ENCODE data around the gene KAT7. TPM values are rescaled to one million over a fixed set of nuclear protein-coding genes. Genes with fewer than 3 reads are reported as not detected.

KAT7 gene
- total RNA-seq, 1 experiment from 2014 or later, result 79.5 TPM

- ChIA-PET CTCF (no interaction called here), RAD21 (ENCODE audit: low non-redundant PET in 1 of 2, low total read pairs in 2 of 2, uncharacterized antibody in 2 of 2, unreplicated experiment in 2 of 2) (no interaction called here), POLR2A (interaction anchor here (0.6 kb wide), 1 partner anchor 47 kb away, joined by 3 read pairs; no protein-coding TSS in a partner anchor)
- Histone ChIP-seq H3K9ac (ENCODE audit: low read length) (no peak overlapping the region), H3K79me2 (ENCODE audit: insufficient read depth, low read length) (no peaks in the 10 kb centered on the region), H3K4me1 (ENCODE audit: control insufficient read depth in 1 of 2, insufficient read depth in 2 of 2, low read length in 2 of 2) (no peaks in the 10 kb centered on the region), H3K4me3 (replicated peaks in 1 of 2; ENCODE audit: low read depth in 1 of 2, low read length in 2 of 2) (no peak overlapping the region), H3K36me3 (ENCODE audit: control insufficient read depth in 1 of 2, insufficient read depth in 2 of 2, low read length in 2 of 2) (no peaks in the 10 kb centered on the region), H2AFZ (ENCODE audit: low read depth, low read length, poor library complexity, severe bottlenecking) (no peak overlapping the region), H3K9me2 (ENCODE audit: insufficient read depth) (no peaks in the 10 kb centered on the region), H3K4me2 (ENCODE audit: low read length) (no peak overlapping the region), H3K27me3 (ENCODE audit: insufficient read depth, low read length) (no peaks in the 10 kb centered on the region), H4K20me1 (ENCODE audit: insufficient read depth) (no peaks in the 10 kb centered on the region), H3K9me3 (ENCODE audit: control insufficient read depth in 1 of 2, insufficient read depth in 1 of 2, low read depth in 1 of 2, low read length in 2 of 2) (no peaks in the 10 kb centered on the region), H3K27ac (ENCODE audit: low read depth, low read length) (no peak overlapping the region)
- intact Hi-C loops (cut with micrococcal nuclease), result no loop called here
- DNase-seq (ENCODE audit: low read depth, low spot score) (no peak), ATAC-seq (no peak)
- TF ChIP-seq ZBTB33 (IDR thresholded peaks at IDR 0.05; ENCODE audit: extremely low read depth, insufficient replicate concordance, low read length) (no peak), RAD21 (IDR thresholded peaks at IDR 0.05; ENCODE audit: low read depth) (no peak), ATF3 (IDR thresholded peaks at IDR 0.05) (no peak), ELF1 (IDR thresholded peaks at IDR 0.05; ENCODE audit: borderline replicate concordance, low read depth) (no peak), EZH2 (IDR thresholded peaks at IDR 0.05) (no peak), FOSL1 (IDR thresholded peaks at IDR 0.05; ENCODE audit: low read depth) (no peak), SRF (IDR thresholded peaks at IDR 0.05; ENCODE audit: low read depth) (no peak), EZH2phosphoT487 (IDR thresholded peaks at IDR 0.05; ENCODE audit: borderline replicate concordance) (no peak), REST (IDR thresholded peaks at IDR 0.05; ENCODE audit: low read depth) (no peak), CTCF (IDR thresholded peaks at IDR 0.05 in 2 of 3, conservative IDR thresholded peaks at IDR 0.05 in 1 of 3; ENCODE audit: borderline replicate concordance in 1 of 3, insufficient read depth in 1 of 3, low read depth in 2 of 3, low read length in 2 of 3) (no peak), CBX3 (IDR thresholded peaks at IDR 0.05; ENCODE audit: low read depth) (no peak), MAX (IDR thresholded peaks at IDR 0.05) (no peak), POLR2A (IDR thresholded peaks at IDR 0.05; ENCODE audit: borderline replicate concordance, extremely low read depth, insufficient read depth, insufficient read length) (no peak), EGR1 (IDR thresholded peaks at IDR 0.05; ENCODE audit: low read depth) (no peak), SIN3A (IDR thresholded peaks at IDR 0.05; ENCODE audit: low read depth) (no peak), TCF7L2 (IDR thresholded peaks at IDR 0.05; ENCODE audit: borderline replicate concordance, extremely low read depth, insufficient read depth, insufficient read length) (no peak), CEBPB (IDR thresholded peaks at IDR 0.05; ENCODE audit: low read depth) (no peak), ZNF274 (IDR thresholded peaks at IDR 0.05; ENCODE audit: low read depth, low read length) (no peak), ZFX (IDR thresholded peaks at IDR 0.05) (no peak)
- BruUV-seq (replicated peaks), result no TSS peak
These were observed 12.8 kb upstream of the KAT7 start for GRCh38 chr17:49775546-49776260.

Measured in HCT116 (cell line).